ENCODE measurements around the gene ZNF417. TPM values are rescaled to one million over a fixed set of nuclear protein-coding genes. Genes with fewer than 3 reads are reported as not detected.
"Not testable (repeated sequence)": the region's sequence is repeated elsewhere in the genome, so short reads cannot be mapped to it uniquely, and the experiment has no call there.

The ZNF417 gene
- 20.8 and 23.1 TPM in 2 replicates for total RNA-seq (2012; rRNA removed)
- 3.1 and 4.0 TPM in 2 replicates for polyA plus RNA-seq (2012; rRNA removed)
- 0.87 and 1.4 TPM in 2 replicates for polyA plus RNA-seq (2012; cell fraction: cytosol; rRNA removed)
- polyA plus RNA-seq (2012; cell fraction: nucleus; rRNA removed; ENCODE audit: low replicate concordance), result 3.4 and 16.8 TPM in 2 replicates
- Bru-seq, nascent RNA, result percentile 91 among the genes with signal in this experiment
- BruChase-seq, experiment 1, labeled RNA remaining after a 6-hour chase, result percentile 97 among the genes with signal in this experiment
- BruChase-seq, experiment 2, labeled RNA remaining after a 2-hour chase, result percentile 99 among the genes with signal in this experiment
- long read RNA-seq, partial matches to known transcripts, result 1 of 3 reads
- long read RNA-seq, other reads (novel, unspliced or antisense), result 1 of 3 reads

GRCh38 chr19:57916168-57916995, at the start of gene ZNF417:
TSS of gene ZNF417 (minus strand) at chr19:57916592. CDS start at chr19:57916411, 181 bp downstream.
- H3K23ac ChIP-seq (ENCODE audit: low read depth, low read length); H2BK15ac ChIP-seq (ENCODE audit: low read depth, low read length); H3K9me1 ChIP-seq (ENCODE audit: insufficient read depth, low read length); BruUV-seq (replicated peaks); H3K18ac ChIP-seq (ENCODE audit: low read depth, low read length); H4K20me1 ChIP-seq (ENCODE audit: insufficient read depth, low read length); H2AK5ac ChIP-seq (ENCODE audit: low read depth, low read length); H2BK20ac ChIP-seq (ENCODE audit: low read depth, low read length); H3K27me3 ChIP-seq (ENCODE audit: control insufficient read depth, insufficient read depth, low read length); H4K91ac ChIP-seq (ENCODE audit: insufficient read depth, low read depth, low read length); H3K4me1 ChIP-seq (ENCODE audit: control insufficient read depth, insufficient read depth, low read length); H3K9me3 ChIP-seq (ENCODE audit: control insufficient read depth, insufficient read depth, low read length); intact Hi-C loops (cut with micrococcal nuclease); dilution Hi-C loops (cut with HindIII; ENCODE audit: low sequenced_read_pairs, unreplicated experiment); in situ Hi-C loops (cut with MboI; ENCODE audit: low sequenced_read_pairs); H2BK120ac ChIP-seq (ENCODE audit: low read depth, low read length); H3K14ac ChIP-seq (replicated peaks; ENCODE audit: low read depth, low read length): not testable (repeated sequence)
- Histone ChIP-seq H3K79me1 (ENCODE audit: low read depth in 1 of 2, low read length in 2 of 2) (peaks cover 21 to 27% of the 10 kb centered on the region in 2 experiments), H3K4me2 (ENCODE audit: low read depth, low read length) (peak within 1 kb of the TSS; percentile 89), H2AK9ac (replicated peaks; ENCODE audit: low read depth, low read length, poor library complexity) (peak within 1 kb of the TSS; percentile 83), H4K8ac (ENCODE audit: low read depth in 2 of 2, low read length in 2 of 2) (peak within 1 kb of the TSS in 1 of 2 experiments; percentile 74; a peak in 2 of 4 replicates), H2BK5ac (ENCODE audit: low read depth, low read length, poor library complexity, severe bottlenecking) (peak within 1 kb of the TSS; percentile 38), H4K5ac (ENCODE audit: low read depth, low read length) (peak within 1 kb of the TSS; percentile 7; the same call in 1 of the 2 replicates), H3K9ac (ENCODE audit: low read depth, low read length) (peak within 1 kb of the TSS; percentile 80), H3K36me3 (ENCODE audit: control insufficient read depth, insufficient read depth, low read length) (peaks cover 16% of the 10 kb centered on the region), H3K56ac (ENCODE audit: extremely low read depth, insufficient read depth, low read length) (peak within 1 kb of the TSS; percentile 35; the same call in 1 of the 2 replicates), H3K4ac (ENCODE audit: low read depth, low read length) (peak within 1 kb of the TSS; percentile 46; the same call in 1 of the 2 replicates), H3K27ac (ENCODE audit: insufficient read depth, low read length) (peak within 1 kb of the TSS; percentile 59), H3K4me3 (ENCODE audit: insufficient read depth, low read depth, low read length) (peak within 1 kb of the TSS; percentile 97), H2AFZ (replicated peaks; ENCODE audit: low read length, poor library complexity) (peak within 1 kb of the TSS; percentile 86)
- WGBS, 2 experiments (ENCODE audit: extremely low coverage in 2 of 2, insufficient read length in 1 of 2), result 1% methylated on average over 14 of the region's 51 CpGs; no CpG with 5 or more reads in 1 of the 2 experiments
- POLR2A ChIA-PET (ENCODE audit: unreplicated experiment), result interaction anchor here (0.6 kb wide), 1 partner anchor 253 kb away, joined by 4 read pairs; no protein-coding TSS in a partner anchor
- CTCF ChIA-PET, result interaction anchor here (0.6 kb wide), 3 partner anchors 30 to 528 kb away, joined by 3 to 4 read pairs (median 3); no protein-coding TSS in a partner anchor
- peak; percentile 47 for TF ChIP-seq CTCF (conservative IDR thresholded peaks at IDR 0.05; ENCODE audit: low read depth, low read length)
- TF ChIP-seq SMC3 (IDR thresholded peaks at IDR 0.05; ENCODE audit: low read depth, low read length), result 0 out of 2 replicates have a peak, but pooled peaks have one; percentile 7
- 0 out of 2 replicates have a peak, but pooled peaks have one; percentile 20 for TF ChIP-seq MAZ (IDR thresholded peaks at IDR 0.05; ENCODE audit: borderline replicate concordance, low read depth, low read length)
- TF ChIP-seq MXI1 (IDR thresholded peaks at IDR 0.05; ENCODE audit: borderline replicate concordance, low read depth, low read length), result peak; percentile 68; the same call in 1 of the 2 replicates
- peak; percentile 99 for ATAC-seq (ENCODE audit: low read depth)
- peak; percentile 96 for DNase-seq

Data from IMR-90 (cell line).